ENCODE measurements around the gene GPATCH8. TPM values are rescaled to one million over a fixed set of nuclear protein-coding genes. Genes with fewer than 3 reads are reported as not detected.

GPATCH8 gene
- total RNA-seq, 2 experiments from 2014 or later = 76.0 to 76.9 TPM

DNA sequence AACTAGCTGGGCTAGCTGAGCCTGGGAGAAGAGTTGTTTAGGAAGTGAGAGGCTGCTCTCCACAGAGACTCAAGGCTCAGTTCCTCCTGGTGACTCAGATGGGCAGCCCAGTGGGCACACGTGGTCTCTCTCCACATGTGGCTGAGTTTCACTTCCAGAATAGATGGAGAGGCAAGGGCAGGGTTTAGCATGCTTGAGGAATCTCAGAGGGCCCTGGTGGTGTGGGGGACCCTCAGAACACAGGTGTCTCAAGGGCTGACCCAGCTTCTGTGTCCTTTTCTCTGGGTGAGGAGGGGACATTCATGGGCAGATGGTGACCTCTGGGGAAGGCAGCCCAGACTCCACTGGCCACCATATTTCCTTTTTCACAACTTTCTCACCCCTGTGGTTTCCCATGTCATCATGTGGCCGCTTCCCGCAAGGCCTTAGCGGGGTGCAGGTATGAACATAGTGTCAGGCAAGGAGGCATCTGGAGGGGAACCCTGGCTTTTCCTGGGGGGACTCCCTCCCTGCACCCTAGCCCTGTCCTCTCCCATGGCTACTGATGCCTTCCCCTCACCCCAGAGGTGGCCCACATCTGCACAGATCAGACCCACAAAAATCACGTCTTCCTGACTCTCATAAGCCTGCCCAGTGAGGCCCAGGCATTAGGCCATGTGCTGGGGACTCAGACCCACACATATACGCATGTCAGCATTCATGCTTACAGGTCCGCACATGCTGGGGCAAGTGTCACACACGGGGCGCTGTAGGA lies 154.8 kb downstream of the GPATCH8 start:
- TF ChIP-seq, protein P1, sequence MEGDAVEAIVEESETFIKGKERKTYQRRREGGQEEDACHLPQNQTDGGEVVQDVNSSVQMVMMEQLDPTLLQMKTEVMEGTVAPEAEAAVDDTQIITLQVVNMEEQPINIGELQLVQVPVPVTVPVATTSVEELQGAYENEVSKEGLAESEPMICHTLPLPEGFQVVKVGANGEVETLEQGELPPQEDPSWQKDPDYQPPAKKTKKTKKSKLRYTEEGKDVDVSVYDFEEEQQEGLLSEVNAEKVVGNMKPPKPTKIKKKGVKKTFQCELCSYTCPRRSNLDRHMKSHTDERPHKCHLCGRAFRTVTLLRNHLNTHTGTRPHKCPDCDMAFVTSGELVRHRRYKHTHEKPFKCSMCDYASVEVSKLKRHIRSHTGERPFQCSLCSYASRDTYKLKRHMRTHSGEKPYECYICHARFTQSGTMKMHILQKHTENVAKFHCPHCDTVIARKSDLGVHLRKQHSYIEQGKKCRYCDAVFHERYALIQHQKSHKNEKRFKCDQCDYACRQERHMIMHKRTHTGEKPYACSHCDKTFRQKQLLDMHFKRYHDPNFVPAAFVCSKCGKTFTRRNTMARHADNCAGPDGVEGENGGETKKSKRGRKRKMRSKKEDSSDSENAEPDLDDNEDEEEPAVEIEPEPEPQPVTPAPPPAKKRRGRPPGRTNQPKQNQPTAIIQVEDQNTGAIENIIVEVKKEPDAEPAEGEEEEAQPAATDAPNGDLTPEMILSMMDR (IDR thresholded peaks at IDR 0.05) = no peak
- Mint-ChIP-seq H3K4me1 (ENCODE audit: low read depth) (peaks cover 29% of the 10 kb centered on the region), H3K4me3 (no peak overlapping the region), H3K36me3 (ENCODE audit: low read depth) (peaks cover 4% of the 10 kb centered on the region), H3K27ac (no peak overlapping the region), H3K9me3 (no peaks in the 10 kb centered on the region), H3K27me3 (peaks cover 4% of the 10 kb centered on the region)
- CTCF ChIA-PET = no interaction called here
- DNase-seq (peak in 2 of 14 experiments; percentile 68 to 74), ATAC-seq (ENCODE audit: poor library complexity) (no peak)
- intact Hi-C loops (cut with DNase I, micrococcal nuclease) = loop anchor here in 1 of 2 experiments (5.0 kb wide), 3 partner anchors 206 to 406 kb away; partner anchors contain the start of genes HROB, LSM12 and PPY
- peaks cover 11% of the 10 kb centered on the region for H3K36me3 ChIP-seq (ENCODE audit: insufficient read depth, low read length)
- no peaks in the 10 kb centered on the region for H3K9me3 ChIP-seq (ENCODE audit: control insufficient read depth in 1 of 2, insufficient read depth in 1 of 2, low read length in 2 of 2)
- H3K27me3 ChIP-seq (ENCODE audit: control insufficient read depth in 1 of 2, insufficient read depth in 2 of 2, low read length in 2 of 2) = no peaks in the 10 kb centered on the region
- POLR2A ChIA-PET = no interaction called here
- no peak overlapping the region for H3K4me3 ChIP-seq (ENCODE audit: low read length)
- no peak overlapping the region for H3K27ac ChIP-seq (ENCODE audit: low read depth in 1 of 2, low read length in 2 of 2)
- peaks cover 42% of the 10 kb centered on the region for H3K4me1 ChIP-seq (ENCODE audit: insufficient read depth, low read length)

Other genes starting within 250 kb of the GPATCH8 start
- not detected for gene SLC4A1, start 235.3 kb downstream of the GPATCH8 start, total RNA-seq
- not detected for gene RUNDC3A, start 194.8 kb downstream of the GPATCH8 start, total RNA-seq
- gene SLC25A39, start 178.6 kb downstream of the GPATCH8 start, total RNA-seq = 10 to 100 TPM; 55.5 to 65.5 TPM
- gene GRN, start 158.1 kb downstream of the GPATCH8 start, total RNA-seq = 10 to 100 TPM; 15.3 to 16.1 TPM
- gene FAM171A2, start 139.6 kb downstream of the GPATCH8 start, total RNA-seq = under 1 TPM; 0.08 to 0.19 TPM
- gene ITGA2B, start 113.8 kb downstream of the GPATCH8 start, total RNA-seq = under 1 TPM; 0.85 to 0.87 TPM
- not detected for gene FZD2, start 54.1 kb upstream of the GPATCH8 start, total RNA-seq
- under 1 TPM in 1 of 2 experiments, not detected in 1; 0.08 TPM for gene MEIOC, start 153.1 kb upstream of the GPATCH8 start, total RNA-seq
- 10 to 100 TPM; 23.6 to 25.3 TPM for gene CCDC43, start 186.4 kb upstream of the GPATCH8 start, total RNA-seq
- gene DBF4B, start 205.3 kb upstream of the GPATCH8 start, total RNA-seq = 1 to 10 TPM; 1.5 TPM